Measurements from ENCODE around the gene YIPF2.

DNA sequence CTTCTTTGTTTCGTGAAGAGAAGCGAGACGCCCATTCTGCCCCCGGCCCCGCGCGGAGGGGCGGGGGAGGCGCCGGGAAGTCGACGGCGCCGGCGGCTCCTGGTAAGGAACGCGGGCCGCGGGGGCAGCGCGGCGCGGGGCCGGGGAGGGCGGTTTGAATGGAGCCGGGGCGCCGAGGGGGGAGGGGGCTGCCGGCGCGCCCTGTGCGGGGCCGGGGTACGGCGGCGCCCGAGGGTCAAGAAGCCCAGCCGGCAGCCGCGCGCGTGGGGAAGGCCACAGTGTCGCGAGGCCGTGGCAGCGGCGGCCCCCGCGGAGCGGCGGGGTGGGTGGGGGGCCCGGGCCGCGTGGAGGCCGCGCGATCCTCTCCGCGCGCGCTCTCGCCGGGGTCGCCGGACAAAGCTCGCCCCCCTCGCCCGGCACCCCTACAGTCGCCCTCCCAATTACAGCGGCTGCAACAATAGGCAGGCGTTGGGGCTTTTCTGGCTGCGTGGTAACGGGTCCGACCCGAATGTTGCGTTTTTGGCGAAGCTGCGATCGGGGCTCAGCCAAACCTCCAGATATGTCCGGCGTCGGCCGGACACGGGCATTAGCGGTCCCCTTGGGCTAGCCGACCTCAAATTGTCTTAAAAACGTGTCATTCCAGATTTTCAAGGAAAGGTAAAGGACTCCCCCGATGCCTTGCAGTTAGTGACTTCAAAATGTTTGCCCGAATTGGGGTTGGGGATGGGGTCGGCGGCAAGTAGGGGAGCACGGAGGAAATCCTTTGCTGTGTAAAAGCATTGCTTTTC lies 32.8 kb upstream of the YIPF2 start:
- TF ChIP-seq EZH2 (IDR thresholded peaks at IDR 0.05; ENCODE audit: low read length, unreplicated experiment) (no peak), EZH2phosphoT487 (IDR thresholded peaks at IDR 0.05; ENCODE audit: borderline replicate concordance, low read length) (0 out of 2 replicates have a peak, but pooled peaks have one; percentile 37)
- TF ChIP-seq, protein P1, sequence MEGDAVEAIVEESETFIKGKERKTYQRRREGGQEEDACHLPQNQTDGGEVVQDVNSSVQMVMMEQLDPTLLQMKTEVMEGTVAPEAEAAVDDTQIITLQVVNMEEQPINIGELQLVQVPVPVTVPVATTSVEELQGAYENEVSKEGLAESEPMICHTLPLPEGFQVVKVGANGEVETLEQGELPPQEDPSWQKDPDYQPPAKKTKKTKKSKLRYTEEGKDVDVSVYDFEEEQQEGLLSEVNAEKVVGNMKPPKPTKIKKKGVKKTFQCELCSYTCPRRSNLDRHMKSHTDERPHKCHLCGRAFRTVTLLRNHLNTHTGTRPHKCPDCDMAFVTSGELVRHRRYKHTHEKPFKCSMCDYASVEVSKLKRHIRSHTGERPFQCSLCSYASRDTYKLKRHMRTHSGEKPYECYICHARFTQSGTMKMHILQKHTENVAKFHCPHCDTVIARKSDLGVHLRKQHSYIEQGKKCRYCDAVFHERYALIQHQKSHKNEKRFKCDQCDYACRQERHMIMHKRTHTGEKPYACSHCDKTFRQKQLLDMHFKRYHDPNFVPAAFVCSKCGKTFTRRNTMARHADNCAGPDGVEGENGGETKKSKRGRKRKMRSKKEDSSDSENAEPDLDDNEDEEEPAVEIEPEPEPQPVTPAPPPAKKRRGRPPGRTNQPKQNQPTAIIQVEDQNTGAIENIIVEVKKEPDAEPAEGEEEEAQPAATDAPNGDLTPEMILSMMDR (conservative IDR thresholded peaks at IDR 0.05; ENCODE audit: low read depth, low read length): no peak

Data from PC-3 (cell line).